Neural cell (in vitro differentiated cells): ENCODE data around the gene CYP27B1. TPM values are rescaled to one million over a fixed set of nuclear protein-coding genes. Genes with fewer than 3 reads are reported as not detected.

Source experiments
- H2AFZ ChIP-seq: fragments of 200-600, 300-800 bp; sonication (generic), shearing (Covaris generic); 2 replicates; pipeline ENCODE4 v1.6.0; 2014; ENCODE audit warnings: low read depth, mild to moderate bottlenecking, antibody characterized with exemption, low read length, moderate library complexity
- H3F3A ChIP-seq: fragments of 200-600 bp; shearing (Covaris generic); 2 replicates; pipeline ENCODE4 v1.6.1; 2016; ENCODE audit warnings: mild to moderate bottlenecking, moderate library complexity, mixed read lengths, antibody characterized with exemption, low read length; ENCODE audit not compliant: insufficient read depth, poor library complexity, severe bottlenecking
- H3K27ac ChIP-seq: fragments of 200-600, 300-800 bp; sonication (generic), shearing (Covaris generic); 2 replicates; pipeline ENCODE4 v1.5.1; 2014; ENCODE audit warnings: mild to moderate bottlenecking, low read length, moderate library complexity
- H3K27me3 ChIP-seq: fragments of 300-800, 200-600 bp; sonication (generic), shearing (Covaris generic); 2 replicates; pipeline ENCODE4 v1.6.0; 2014; ENCODE audit warnings: mild to moderate bottlenecking, low read depth, low read length, moderate library complexity; ENCODE audit not compliant: insufficient read depth
- H3K36me3 ChIP-seq: fragments of 300-800, 200-600 bp; sonication (generic), shearing (Covaris generic); 2 replicates; pipeline ENCODE4 v1.5.1; 2014; ENCODE audit warnings: mild to moderate bottlenecking, antibody characterized with exemption, low read length, moderate library complexity; ENCODE audit not compliant: insufficient read depth
- H3K4me2 ChIP-seq: fragments of 300-800, 200-600 bp; sonication (generic), shearing (Covaris generic); 2 replicates; pipeline ENCODE4 v1.6.0; 2014; ENCODE audit warnings: mild to moderate bottlenecking, low read length
- H3K4me3 ChIP-seq: fragments of 300-800, 200-600 bp; sonication (generic), shearing (Covaris generic); 2 replicates; pipeline ENCODE4 v1.5.1; 2014; ENCODE audit warnings: mild to moderate bottlenecking, low read length, moderate library complexity
- H3K79me2 ChIP-seq: fragments of 200-600 bp; shearing (Covaris generic); replicated peaks from 2 replicates; pipeline ENCODE4 v1.6.0; 2014; ENCODE audit warnings: mild to moderate bottlenecking, low read length, moderate library complexity; ENCODE audit not compliant: insufficient read depth
- H3K9ac ChIP-seq: fragments of 300-800, 200-600 bp; sonication (generic), shearing (Covaris generic); 2 replicates; pipeline ENCODE4 v1.6.1; 2016; ENCODE audit warnings: mild to moderate bottlenecking, low read length, mixed read lengths
- H3K9me2 ChIP-seq: fragments of 200-600 bp; shearing (Covaris generic); 2 replicates; pipeline ENCODE4 v1.6.1; 2016; ENCODE audit warnings: mild to moderate bottlenecking, low read length, mixed read lengths; ENCODE audit not compliant: insufficient read depth
- H3K9me3 ChIP-seq: fragments of 200-600, 300-800 bp; sonication (generic), shearing (Covaris generic); 2 replicates; pipeline ENCODE4 v1.6.1; 2016; ENCODE audit warnings: mild to moderate bottlenecking, mixed run types, low read length, moderate library complexity, mixed read lengths
- H4K20me1 ChIP-seq: fragments of 200-600 bp; shearing (Covaris generic); 2 replicates; pipeline ENCODE4 v1.6.1; 2016; ENCODE audit warnings: mild to moderate bottlenecking, mixed run types; ENCODE audit not compliant: insufficient read depth
- EP300 ChIP-seq: fragments of 450-650 bp; conservative IDR thresholded peaks from 2 replicates; pipeline ENCODE4 v1.6.1; 2014; ENCODE audit warnings: antibody characterized with exemption, mild to moderate bottlenecking, moderate library complexity; ENCODE audit not compliant: poor library complexity, severe bottlenecking
- EZH2 ChIP-seq: fragments of 200-600, 300-800 bp; shearing (Covaris generic), sonication (generic); IDR thresholded peaks from 2 replicates; pipeline ENCODE4 v1.6.1; 2014; ENCODE audit warnings: antibody characterized with exemption, low read length, borderline replicate concordance, mild to moderate bottlenecking; ENCODE audit not compliant: insufficient read depth, poor library complexity, severe bottlenecking
- MXI1 ChIP-seq: fragments of 450-650 bp; conservative IDR thresholded peaks from 2 replicates; pipeline ENCODE4 v1.6.1; 2014; ENCODE audit warnings: antibody characterized with exemption, mild to moderate bottlenecking; ENCODE audit not compliant: poor library complexity, severe bottlenecking
- POLR2AphosphoS5 ChIP-seq: IDR thresholded peaks from 2 replicates; pipeline ENCODE4 v1.6.1; 2012
- RAD21 ChIP-seq: fragments of 450-650 bp; conservative IDR thresholded peaks from 2 replicates; pipeline ENCODE4 v1.6.1; 2014; ENCODE audit warnings: antibody characterized with exemption, mild to moderate bottlenecking, moderate library complexity
- SMC3 ChIP-seq: fragments of 450-650 bp; conservative IDR thresholded peaks from 2 replicates; pipeline ENCODE4 v1.6.1; 2014; ENCODE audit warnings: antibody characterized with exemption, mild to moderate bottlenecking, moderate library complexity; ENCODE audit not compliant: poor library complexity
- TAF1 ChIP-seq: IDR thresholded peaks from 2 replicates; pipeline ENCODE4 v1.6.1; 2012; ENCODE audit warnings: low read depth
- polyA plus RNA-seq: library from polyadenylated mRNA; depleted of rRNA; stranded (reverse); fragments of >200 nt; gene quantifications from 2 replicates; pipeline ENCODE4 v1.2.3, GENCODE V29; 2014
- TF ChIP-seq, protein P1 (sequence below): IDR thresholded peaks from 2 replicates; pipeline ENCODE4 v1.6.1; 2012; ENCODE audit warnings: borderline replicate concordance

Gene CYP27B1
- polyA plus RNA-seq, 1 donor from 2014 or later = 1.4 TPM

- Histone ChIP-seq H3K79me2 (no peaks in the 10 kb centered on the region), H3K36me3 (peaks cover 16% of the 10 kb centered on the region), H3K4me3 (peak overlapping the region; percentile 88), H3K27me3 (peaks cover 58% of the 10 kb centered on the region), H2AFZ (no peak overlapping the region), H3K9me3 (no peaks in the 10 kb centered on the region), H4K20me1 (peaks cover 20% of the 10 kb centered on the region), H3F3A (no peaks in the 10 kb centered on the region), H3K9me2 (no peaks in the 10 kb centered on the region), H3K9ac (no peak overlapping the region), H3K27ac (no peak overlapping the region), H3K4me2 (no peak overlapping the region)
- TF ChIP-seq EZH2 (no peak), POLR2AphosphoS5 (no peak), TAF1 (no peak), MXI1 (no peak), SMC3 (no peak)
These were observed 32.3 kb downstream of the CYP27B1 start for GRCh38 chr12:57734591-57734990.

DNA sequence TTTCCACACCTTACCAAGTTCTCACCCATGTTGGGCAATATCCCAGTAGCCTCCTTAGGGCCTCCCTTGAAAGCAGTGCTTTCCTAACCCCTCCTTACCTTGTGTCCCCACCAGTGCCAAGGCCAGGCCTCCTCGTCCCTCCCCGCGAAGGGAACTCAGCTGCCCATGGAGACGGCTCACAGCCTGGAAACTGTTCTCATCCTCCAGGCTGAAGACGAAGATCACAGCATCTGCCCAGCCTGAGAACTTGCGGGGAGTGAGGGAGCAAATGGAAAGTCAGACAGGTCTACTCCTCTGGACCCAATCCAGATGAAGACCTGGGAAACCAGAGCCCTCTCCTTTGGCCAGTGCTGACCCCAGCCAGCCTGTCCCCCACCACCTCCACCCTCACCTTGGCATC lies 33.0 kb downstream of the CYP27B1 start:
- H3K27ac ChIP-seq = no peak overlapping the region

DNA sequence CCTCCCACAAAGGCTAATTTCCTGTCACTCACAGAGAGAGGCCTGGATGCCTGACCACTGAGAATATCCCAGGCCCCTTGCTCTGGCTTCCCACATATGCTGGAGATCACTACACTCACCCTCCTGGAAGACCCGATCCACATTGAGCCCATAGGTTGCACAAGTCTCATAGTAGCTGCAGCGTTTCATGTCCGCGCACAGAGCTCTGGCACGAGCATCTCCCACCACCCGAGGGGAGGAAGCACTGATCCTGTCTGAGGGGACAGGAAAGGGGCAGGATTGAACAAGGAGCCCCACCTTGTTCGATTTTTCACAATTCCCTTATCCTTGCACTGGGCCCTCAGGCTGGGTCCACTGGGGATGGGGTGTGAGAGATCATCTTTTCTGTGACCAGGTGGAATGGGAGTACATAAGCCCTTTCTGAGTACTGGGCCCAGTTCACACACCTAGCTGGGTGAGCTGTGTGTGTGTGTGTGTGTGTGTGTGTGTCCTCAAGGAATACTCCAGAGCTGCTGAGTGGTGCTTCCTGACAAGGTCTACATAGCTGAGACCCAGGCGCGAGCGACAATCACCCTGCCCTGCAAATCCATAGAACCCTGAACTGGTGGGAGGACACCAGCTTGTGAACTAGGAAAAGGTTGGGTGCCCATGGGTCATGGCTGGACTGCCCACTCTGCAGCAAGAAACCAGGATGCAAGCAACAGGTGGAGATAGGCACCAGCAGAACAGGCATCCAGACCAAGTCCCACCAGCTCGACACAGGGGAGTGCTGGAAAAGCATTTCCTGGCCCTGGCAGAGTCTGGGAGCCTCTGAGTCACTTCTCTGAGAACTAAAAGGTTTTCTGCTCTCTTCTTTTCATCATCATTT lies 33.9 kb downstream of the CYP27B1 start:
- Histone ChIP-seq H3K27ac (no peak overlapping the region), H3K36me3 (peaks cover 16% of the 10 kb centered on the region), H3K79me2 (no peaks in the 10 kb centered on the region), H3K4me3 (no peak overlapping the region), H3K9me3 (no peaks in the 10 kb centered on the region), H3K4me2 (no peak overlapping the region), H3K27me3 (peaks cover 69% of the 10 kb centered on the region), H2AFZ (no peak overlapping the region), H3K9me2 (no peaks in the 10 kb centered on the region), H4K20me1 (peaks cover 20% of the 10 kb centered on the region), H3K9ac (no peak overlapping the region), H3F3A (no peaks in the 10 kb centered on the region)
- no peak for TF ChIP-seq SMC3
- no peak for TF ChIP-seq EZH2
- TF ChIP-seq EP300 = no peak
- no peak for TF ChIP-seq POLR2AphosphoS5
- TF ChIP-seq, protein P1, sequence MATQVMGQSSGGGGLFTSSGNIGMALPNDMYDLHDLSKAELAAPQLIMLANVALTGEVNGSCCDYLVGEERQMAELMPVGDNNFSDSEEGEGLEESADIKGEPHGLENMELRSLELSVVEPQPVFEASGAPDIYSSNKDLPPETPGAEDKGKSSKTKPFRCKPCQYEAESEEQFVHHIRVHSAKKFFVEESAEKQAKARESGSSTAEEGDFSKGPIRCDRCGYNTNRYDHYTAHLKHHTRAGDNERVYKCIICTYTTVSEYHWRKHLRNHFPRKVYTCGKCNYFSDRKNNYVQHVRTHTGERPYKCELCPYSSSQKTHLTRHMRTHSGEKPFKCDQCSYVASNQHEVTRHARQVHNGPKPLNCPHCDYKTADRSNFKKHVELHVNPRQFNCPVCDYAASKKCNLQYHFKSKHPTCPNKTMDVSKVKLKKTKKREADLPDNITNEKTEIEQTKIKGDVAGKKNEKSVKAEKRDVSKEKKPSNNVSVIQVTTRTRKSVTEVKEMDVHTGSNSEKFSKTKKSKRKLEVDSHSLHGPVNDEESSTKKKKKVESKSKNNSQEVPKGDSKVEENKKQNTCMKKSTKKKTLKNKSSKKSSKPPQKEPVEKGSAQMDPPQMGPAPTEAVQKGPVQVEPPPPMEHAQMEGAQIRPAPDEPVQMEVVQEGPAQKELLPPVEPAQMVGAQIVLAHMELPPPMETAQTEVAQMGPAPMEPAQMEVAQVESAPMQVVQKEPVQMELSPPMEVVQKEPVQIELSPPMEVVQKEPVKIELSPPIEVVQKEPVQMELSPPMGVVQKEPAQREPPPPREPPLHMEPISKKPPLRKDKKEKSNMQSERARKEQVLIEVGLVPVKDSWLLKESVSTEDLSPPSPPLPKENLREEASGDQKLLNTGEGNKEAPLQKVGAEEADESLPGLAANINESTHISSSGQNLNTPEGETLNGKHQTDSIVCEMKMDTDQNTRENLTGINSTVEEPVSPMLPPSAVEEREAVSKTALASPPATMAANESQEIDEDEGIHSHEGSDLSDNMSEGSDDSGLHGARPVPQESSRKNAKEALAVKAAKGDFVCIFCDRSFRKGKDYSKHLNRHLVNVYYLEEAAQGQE = no peak
- TF ChIP-seq RAD21 = no peak
- no peak for TF ChIP-seq MXI1

More for the DNA sequence above, 33.0 kb downstream of the CYP27B1 start:
- no peak for TF ChIP-seq POLR2AphosphoS5
- Histone ChIP-seq H3K36me3 (peaks cover 16% of the 10 kb centered on the region), H3K4me2 (no peak overlapping the region), H3K79me2 (no peaks in the 10 kb centered on the region), H3K4me3 (no peak overlapping the region), H4K20me1 (peaks cover 20% of the 10 kb centered on the region), H3K9me2 (no peaks in the 10 kb centered on the region), H3K9ac (no peak overlapping the region), H3F3A (no peaks in the 10 kb centered on the region), H2AFZ (no peak overlapping the region), H3K27me3 (peaks cover 62% of the 10 kb centered on the region), H3K9me3 (no peaks in the 10 kb centered on the region)
